Dedifferentiated amniotic fluid mesenchymal stem cell (primary cell): ENCODE results near the gene NCAM2.
"Not testable (repeated sequence)": the region's sequence is repeated elsewhere in the genome, so short reads cannot be mapped to it uniquely, and the experiment has no call there.

Source experiments
- DNase-seq: peaks from one replicate; pipeline ENCODE4 v3.0.0-alpha.2; 2016; ENCODE audit errors: extremely low spot score

Gene NCAM2

DNA sequence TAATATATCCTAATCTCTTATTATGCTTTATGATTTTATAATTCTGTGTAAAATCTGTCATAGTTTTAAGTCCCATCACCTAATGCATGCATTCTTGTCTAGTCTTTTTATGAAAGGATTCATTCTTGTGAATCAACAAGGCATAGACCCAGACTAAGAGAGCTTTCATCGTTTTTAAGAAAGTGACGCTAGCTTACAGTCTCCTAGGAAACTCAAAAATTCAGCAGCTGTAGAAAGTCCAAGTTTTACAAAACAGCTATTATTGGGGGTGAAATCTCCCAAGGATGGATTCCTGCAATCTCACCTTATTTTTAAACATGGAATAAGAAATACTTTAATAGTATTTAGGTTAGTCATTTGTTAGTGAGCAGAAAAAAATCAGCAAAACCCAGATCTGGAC, 104.7 kb downstream of the NCAM2 start:
- no peak for DNase-seq

DNA sequence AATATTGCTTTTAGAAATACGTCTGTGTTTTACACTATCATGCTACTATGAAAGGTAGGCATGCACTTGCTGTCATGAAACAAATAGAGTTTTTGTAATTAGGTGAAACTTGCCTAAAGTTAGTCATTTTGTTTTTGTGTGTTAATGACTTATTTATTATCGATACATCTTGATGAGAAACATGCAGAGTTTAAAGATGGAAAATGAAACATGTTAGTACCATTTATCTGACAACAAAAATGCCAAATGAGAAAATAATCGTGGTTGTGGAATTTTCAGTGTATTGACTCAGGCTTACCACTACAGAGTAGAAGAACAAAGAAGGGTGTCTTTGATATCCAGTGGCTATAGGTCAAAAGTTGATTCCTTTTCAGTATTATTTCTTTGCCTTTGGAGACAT, 105.5 kb downstream of the NCAM2 start:
- no peak for DNase-seq

DNA sequence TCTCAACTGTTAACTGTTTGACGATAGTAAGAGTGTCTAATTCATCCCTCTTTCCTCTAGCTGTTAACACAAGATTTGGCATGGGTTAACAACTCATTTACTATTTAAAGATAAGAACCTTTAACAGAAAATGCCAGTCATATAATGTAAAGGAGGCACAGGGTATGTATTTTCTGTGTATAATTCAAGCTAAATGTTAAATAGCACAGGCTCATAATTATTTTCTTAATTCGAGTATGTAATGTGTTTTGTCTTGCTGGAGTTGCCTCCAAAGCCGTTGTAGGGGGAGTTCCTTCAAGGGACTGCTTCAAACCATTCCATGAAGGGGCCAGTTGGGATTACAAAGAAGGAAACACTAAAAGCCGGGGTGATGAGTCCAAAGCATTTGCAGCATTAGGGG, 111.5 kb downstream of the NCAM2 start:
- DNase-seq, result no peak

DNA sequence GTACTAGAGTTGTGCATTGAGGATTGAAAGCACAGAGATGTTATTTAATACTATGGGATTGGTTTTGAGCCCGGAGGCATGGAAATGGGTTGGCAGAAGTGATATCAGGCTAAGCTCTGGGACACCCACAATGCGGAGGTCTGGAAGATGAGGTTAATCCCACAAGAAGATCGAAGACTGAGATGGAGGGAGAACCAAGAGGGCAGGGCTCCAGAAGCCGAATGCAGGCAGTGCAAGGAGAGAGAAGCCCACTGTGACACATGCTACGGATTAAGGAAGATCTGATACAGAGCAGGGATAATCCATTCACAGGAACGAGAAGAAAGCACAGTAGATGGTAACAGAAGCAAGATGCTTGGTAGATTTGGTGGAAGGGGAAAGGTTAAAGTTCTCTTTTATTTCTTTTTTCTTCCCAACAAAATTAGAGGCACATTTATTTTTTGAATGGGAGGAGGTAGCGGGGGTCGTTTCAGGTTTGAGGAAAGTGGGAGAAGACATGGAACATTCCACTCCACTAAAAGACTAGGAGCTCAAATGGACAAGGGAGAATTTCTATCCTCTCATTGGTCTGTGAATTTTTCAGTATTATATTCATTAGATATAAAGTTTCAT, 113.2 kb downstream of the NCAM2 start:
- no peak for DNase-seq

DNA sequence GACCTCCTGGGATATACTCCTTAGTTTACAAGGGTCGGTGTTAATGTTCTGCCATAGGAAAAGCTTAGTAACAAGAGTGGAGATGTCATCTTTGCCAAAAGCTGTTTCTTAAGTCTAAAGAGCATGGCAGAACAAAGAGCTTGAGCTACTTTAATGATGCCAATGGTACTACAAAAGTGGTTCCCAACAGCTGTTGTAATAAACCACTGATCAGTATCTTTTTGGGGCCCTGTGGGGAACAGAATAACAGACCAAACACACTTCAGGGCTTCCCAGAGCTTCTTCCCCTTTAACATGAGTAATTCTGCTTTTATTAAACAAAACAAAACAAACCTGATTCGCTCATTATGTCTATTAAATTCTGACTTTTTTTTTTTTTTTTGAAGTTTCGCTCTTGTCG, 116.3 kb downstream of the NCAM2 start:
- no peak for DNase-seq

DNA sequence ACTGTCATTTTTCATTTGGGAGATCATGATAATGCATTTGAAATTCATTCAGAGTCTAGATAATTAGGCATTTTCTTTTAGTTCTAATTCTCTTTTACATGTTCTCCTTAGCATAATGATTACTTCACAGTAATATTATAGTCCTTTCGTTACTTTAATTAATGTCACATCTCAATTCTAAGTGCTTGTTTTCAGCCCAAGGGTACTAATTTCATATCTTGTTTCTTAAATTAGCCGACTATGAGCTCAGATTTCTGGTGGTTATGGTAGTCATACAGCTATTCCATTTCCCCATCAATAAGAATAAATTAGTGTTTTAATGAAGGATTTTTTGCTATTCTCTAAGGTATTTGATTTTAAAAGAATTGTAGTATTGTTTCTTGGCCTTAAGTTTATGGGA, 120.9 kb downstream of the NCAM2 start:
- DNase-seq, result no peak

DNA sequence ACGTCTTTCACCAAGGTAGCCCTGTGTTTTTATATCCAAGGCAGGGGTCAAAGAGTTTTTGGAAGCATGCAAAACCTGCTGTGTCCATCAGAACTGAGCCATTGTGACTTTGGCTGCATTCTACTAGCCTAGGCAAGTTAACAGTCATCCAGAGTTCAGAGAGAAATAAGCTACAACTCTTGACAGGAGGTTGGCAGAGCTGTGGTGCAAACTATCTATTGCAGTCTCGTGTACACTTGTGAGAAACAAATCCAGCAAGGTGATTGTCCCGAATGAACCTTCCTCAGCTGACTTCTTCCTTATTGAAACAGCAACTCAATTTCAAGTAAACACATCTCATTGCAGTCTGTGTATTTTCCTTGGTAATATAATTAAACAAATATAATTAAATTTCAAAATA, 124.5 kb downstream of the NCAM2 start:
- DNase-seq, result no peak

DNA sequence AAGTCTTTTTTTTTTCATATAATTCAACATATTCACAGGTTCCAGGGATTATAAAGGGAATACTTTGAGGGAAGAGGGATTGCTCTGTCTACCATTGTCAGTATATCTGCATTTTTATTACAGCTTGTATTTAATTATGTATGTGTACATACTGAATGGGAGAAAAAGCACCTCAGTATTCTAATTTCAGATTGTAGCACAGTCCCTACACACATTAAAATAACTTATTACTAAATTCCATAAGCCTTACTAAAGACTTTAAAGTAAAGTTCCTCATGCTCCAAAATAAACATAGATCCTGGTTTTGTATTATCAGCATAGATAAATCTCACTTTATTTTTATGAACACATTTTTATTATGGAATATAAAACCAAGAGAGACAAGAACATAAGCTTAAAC, 134.2 kb downstream of the NCAM2 start:
- no peak for DNase-seq

DNA sequence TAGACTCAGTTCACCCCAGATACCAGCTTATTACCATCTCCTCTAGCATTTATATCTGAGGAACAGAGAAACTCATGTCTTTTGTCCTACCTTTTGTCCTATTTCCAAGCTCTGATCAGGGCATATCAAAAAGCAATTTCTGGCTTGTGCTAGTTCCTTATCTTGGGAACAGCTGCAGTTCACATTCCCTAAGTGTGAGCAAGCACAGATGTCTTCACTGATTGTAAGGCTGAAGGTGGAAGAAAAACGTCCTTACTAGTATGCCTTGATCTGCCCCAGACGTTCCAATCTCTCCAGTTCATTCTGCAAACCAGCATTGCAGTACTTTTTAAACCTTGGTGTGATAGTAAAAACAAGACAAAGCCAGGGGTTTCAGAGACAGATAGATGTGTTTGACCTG, 139.8 kb downstream of the NCAM2 start:
- no peak for DNase-seq

DNA sequence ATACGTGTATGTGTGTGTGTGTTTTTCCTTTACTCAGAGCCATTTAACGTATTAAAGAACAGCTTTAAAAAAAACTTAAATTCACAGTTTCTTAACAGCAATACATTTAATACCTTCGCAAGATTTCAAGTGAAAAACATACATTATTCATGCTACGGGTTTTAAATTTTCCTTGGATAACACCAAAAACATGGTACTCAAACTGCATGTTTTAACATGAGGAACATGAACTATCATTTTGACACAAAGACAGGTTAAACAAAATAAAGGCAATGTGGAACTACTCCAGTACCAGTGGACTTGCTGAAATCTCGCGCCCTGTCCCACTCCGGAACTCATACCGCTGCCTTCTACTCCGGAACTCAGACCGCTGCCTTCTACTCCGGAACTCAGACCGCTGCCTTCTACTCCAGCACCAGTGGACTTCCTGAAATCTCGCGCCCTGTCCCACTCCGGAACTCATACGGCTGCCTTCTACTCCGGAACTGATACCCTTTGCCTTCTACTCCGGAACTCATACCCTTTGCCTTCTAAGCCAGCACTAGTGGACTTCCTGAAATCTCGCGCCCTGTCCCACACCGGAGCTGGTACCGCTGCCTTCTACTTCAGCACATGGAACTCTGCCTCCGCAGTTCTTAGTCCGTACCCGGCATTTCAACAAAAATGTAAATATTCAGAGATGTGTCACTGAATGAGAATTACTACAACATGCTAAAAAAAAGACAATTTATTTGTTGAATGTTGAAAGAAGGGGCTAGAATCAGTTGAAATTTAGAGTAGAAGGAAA, 148.6 kb downstream of the NCAM2 start:
- no peak for DNase-seq

DNA sequence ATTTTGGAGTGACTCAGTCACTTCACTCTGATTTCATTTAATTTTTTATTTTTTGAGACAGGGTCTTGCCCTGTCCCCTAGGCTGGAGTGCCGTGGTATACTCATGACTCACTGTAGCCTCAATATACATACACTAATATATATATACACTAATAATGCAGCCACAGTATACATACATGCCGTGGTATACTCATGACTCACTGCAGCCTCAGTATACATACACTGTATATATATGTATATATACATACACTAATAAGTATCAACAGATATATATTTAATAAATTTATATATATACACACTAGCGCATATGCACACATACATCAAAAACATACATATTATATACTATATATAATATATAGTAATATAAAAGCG, 149.2 kb downstream of the NCAM2 start:
- no peak for DNase-seq

DNA sequence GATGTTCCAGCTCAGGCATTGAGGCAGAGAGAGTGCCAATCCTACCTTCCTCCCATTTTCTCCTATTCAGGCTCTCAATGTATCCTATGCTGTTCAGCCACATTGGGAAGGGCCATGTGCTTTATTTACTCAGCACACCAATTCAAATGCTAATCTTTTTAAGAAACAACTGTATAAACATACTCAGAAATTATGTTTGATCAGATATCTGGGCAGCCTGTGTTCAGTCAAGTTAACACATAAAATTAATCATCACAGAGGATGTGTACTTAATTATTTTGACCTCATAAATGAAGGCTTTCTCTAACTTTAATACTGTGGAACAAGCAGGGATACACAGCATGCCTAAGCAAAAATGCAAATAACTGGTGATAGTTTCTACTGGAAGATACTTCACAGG, 149.8 kb downstream of the NCAM2 start:
- no peak for DNase-seq

DNA sequence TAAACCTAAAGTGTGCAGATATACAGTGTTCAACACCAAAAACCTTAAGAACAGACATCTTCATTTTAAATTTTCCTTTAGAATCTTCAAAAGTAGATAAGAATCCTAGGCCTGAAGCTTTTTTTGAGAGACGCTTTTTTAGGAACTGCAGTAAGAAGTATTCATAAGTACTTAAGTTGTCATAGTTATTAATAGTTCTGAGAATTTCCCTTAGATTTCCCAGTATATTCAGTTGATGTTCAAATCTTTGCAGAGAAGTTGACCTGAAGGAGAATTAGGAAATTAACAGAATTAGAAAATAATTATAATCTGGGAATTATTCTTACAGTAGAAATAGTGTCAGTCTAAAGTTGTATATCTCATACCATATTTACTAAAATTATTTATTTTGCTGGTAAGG, 150.3 kb downstream of the NCAM2 start:
- no peak for DNase-seq

DNA sequence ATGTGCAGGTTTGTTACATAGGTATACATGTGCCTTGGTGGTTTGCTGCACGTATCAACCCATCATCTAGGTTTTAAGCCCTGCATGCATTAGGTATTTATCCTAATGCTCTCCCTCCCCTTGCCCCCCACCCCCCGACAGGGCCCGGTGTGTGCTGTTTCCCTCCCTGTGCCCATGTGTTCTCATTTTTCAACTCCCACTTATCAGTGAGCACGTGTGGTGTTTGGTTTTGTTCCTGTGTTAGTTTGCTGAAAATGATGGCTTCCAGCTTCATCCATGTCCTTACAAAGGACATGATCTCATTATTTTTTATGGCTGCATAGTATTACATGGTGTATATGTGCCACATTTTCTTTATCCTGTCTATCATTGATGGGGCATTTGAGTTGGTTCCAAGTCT, 151.2 kb downstream of the NCAM2 start:
- not testable (repeated sequence) for DNase-seq

DNA sequence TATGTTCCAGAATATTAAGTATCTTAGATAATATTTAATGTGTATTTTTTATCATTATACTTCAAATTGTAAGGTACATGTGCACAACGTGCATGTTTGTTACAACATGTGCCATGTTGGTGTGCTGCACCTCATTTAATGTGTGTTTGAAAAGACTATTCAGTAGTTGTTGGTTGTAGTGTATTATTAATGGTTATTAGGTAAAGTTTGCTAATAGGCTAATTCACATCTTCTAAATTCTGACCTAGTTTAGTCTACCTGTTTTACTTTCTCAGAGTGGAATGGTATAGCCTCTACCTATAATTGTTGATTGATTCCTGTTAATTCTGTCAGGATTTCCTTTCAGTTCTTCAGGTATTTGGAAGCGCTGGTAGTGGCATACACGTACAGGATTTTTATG, 153.0 kb downstream of the NCAM2 start:
- DNase-seq, result no peak

DNA sequence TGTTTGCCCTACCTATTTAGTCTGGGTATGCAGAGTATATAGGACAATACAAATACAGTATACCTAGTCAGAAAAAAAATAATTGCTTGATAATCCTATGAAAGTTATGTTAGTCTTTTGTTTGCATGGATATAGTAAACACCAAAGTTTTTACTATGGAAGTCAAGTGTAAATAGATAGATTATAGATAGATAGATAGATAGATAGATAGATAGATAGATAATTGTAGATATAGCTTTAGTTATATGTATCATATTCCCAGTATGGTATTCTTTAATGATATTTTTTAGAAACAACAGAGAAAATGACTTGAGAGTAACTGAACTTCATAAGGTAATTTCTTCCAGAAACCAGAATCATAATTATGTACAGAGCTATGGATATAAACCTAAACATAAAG, 158.2 kb downstream of the NCAM2 start:
- no peak for DNase-seq

DNA sequence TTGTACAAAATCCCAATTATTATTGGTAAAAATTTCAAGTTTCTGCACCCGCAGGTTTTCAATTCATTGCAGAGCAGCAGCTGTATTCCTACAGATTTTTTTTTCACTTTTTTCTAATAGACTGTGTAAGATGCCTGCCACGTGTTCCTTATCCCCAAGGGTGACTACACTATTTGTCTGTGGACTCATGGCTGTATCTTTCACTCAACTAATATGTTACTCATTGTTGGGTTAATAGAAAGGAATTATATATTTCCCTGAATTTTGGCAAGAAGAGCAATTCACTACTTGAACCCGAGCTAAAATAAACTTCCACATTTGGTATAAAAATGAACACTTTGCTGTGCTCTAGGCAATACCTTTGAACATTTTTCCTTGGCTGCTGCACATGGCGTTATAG, 158.7 kb downstream of the NCAM2 start:
- DNase-seq, result no peak

DNA sequence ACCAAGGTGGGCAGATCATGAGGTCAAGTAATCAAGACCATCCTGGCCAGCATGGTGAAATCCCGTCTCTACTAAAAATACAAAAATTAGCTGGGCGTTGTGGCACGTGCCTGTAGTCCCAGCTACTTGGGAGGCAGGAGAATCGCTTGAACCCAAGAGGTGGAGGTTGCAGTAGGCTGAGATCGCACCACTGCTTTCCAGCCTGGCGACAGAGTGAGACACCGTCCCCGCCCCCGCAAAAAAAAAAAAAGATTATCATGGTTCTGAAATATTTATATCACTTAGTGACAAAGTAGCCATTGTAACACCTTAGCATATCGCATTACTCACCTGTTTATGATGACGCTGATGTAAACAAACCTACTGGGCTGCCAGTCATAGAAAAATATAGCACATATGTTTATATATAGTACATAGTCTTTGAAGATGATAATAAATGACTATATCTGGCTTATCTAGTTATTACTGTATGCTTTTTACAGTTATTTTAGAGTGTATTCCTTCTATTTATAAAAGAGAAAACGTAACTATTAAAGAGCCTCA, 160.2 kb downstream of the NCAM2 start:
- DNase-seq, result no peak

DNA sequence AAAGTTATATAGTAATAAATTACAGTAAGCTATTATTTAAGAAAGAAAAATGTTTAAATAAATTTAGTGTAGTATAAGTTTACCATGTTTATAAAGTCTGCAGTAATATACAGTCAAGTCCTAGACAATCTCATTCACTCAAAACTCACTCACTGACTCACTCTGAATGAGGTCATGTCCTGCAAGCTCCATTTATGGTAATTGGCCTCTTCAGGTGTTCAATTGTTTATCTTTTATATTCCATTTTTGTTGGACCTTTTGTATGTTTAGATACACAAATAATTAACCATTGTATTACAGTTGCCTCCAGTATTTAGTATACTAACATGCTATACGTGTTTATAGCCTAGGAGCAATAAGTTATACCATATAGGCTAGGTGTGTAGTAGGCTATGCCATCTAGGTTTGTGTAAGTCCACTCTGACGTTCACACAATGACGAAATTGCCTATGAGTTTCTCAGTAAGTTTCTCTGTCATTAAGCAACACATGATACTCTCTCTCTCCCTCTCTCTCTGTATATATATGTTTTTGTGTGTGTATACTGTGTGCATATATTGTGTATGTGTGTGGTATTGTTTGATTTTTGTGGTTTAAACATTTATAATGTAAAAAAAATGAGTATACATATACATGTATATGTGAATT, 161.2 kb downstream of the NCAM2 start:
- DNase-seq, result no peak

DNA sequence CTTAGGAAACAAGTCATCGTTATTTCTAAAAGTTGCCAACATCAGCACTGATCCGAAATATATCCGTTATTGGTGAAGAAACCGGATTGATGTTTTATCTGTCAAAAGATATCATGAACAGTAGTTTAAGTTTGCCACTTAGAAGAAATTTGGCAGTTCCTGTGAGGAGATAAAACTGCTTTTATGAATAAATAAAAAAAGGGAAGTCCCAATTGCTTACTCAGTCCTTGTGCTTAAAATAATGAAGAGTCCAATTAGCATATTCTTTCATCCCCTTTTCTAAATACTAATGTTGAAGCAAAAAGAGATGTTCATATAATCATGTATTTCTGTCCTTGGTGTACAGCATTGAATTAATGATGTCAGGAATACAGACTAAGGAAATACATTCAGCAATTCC, 164.6 kb downstream of the NCAM2 start:
- DNase-seq, result no peak

DNA sequence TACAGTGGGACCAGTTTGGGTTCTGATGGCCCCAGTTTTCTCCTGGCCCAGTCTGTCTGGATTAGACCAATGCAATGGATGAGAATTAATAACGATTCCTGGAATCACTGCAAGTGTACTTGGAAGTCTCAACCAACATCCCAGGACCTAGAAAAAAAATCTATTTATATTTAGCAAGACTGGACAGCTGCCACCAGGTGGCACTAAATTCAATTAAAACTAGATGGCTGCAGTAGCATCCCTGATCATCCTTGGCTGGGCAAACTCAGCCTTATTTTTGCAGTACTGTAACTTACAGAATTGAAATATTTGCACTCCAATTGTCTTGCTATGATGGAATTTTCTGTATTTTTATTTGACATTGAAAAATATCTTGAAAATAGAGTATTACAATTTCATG, 165.7 kb downstream of the NCAM2 start:
- peak; percentile 75 for DNase-seq

DNA sequence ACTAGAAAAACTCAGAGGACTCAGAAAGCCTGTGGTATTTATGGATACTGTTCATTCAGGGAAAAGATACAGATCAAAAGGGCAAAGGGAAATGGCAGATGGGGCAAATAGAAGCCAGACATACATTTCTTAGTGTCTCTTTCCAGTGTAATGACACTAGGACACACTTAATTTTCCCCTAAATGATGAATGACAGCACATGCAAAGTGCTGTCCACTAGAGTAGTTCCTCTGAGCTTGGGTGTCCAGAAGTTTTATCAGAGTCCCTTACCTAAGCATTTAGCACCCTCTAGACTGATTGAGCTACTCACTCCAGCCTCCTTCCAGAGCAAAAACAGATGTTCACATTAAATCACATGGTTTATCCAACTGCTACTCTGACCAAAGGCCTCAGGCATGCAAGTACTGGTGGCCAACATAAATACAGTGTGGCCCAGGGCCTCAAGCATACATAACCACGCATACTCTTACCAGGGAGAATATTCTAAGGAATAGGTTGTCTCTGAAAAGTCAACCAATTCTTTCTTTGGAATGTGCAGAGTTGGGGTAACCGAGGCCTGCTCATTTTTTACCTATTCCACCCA, 166.9 kb downstream of the NCAM2 start:
- peak; percentile 95 for DNase-seq

DNA sequence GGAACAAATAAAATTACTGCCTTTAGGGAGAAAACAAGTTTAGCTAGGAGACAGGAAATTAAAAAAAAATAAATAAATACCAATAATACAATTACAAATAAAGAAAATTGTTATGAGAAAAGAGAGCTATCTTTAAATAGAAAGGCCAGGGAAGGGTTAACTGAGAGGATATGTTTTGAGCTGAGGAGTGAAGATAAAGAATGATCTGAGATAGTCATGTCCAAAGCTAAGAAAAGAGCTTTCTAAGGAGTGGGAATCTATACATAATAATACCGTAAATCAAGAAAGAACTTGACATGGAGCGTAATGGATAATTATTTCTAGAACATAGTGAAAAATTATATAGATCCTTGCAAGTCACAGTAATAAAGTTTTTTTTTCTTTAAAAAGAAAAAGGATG, 176.5 kb downstream of the NCAM2 start:
- DNase-seq, result no peak
